Ishikawa (cell line): ENCODE data around the gene KCTD12.

Experiments
- CEBPB ChIP-seq: IDR thresholded peaks from 2 replicates; pipeline ENCODE4 v1.6.1; 2012
- CREB1 ChIP-seq: IDR thresholded peaks from 2 replicates; pipeline ENCODE4 v1.6.1; 2012; ENCODE audit warnings: low read depth

DNA sequence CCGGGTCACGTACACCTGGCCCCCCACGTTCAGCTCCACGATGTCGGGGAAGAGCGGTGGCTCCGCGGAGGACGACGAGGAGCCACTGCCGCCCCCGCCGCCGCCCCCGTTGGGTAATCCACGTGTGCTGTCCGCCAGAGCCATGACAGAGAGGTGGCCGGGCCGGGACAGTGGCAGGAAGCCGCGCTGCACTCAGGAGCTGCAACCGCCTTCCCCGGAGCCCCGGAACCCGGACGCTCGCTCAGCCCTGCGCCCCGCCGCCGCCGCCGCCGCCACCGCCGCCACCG, 257 bp downstream of the KCTD12 start:
- TF ChIP-seq CEBPB (no peak), CREB1 (no peak)
